ELF-1 (cell line): ENCODE measurements around the gene B4GALNT4.
A peak's percentile ranks its signal among the peaks of the same experiment; 100 is the strongest.
"Not testable (repeated sequence)": the region's sequence is repeated elsewhere in the genome, so short reads cannot be mapped to it uniquely, and the experiment has no call there.

Source experiments
- DNase-seq: peaks from one replicate; pipeline ENCODE4 v3.0.0-alpha.2; 2016; ENCODE audit warnings: low read depth, low spot score

The B4GALNT4 gene

GRCh38 chr11:369336-370018 lies at the start of gene B4GALNT4:
Gene B4GALNT4, plus strand, starts transcription at chr11:369499. Its CDS starts 305 bp downstream, at chr11:369804.
- DNase-seq, result no peak

- not testable (repeated sequence) for DNase-seq
Measured at GRCh38 chr11:319888-320273, 49.4 kb upstream of the B4GALNT4 start.

GRCh38 chr11:324156-324555 lies 45.1 kb upstream of the B4GALNT4 start:
- DNase-seq, result no peak

GRCh38 chr11:324593-325517 lies 44.4 kb upstream of the B4GALNT4 start:
- peak; percentile 31 for DNase-seq

- no peak for DNase-seq
Measured at GRCh38 chr11:325796-326591, 43.3 kb upstream of the B4GALNT4 start.

GRCh38 chr11:326592-326841 lies 42.8 kb upstream of the B4GALNT4 start:
- no peak for DNase-seq

- no peak for DNase-seq
Measured at GRCh38 chr11:326842-327580, 42.3 kb upstream of the B4GALNT4 start.

GRCh38 chr11:327581-327923 lies 41.7 kb upstream of the B4GALNT4 start:
- no peak for DNase-seq

GRCh38 chr11:328012-328411 lies 41.3 kb upstream of the B4GALNT4 start:
- no peak for DNase-seq

- DNase-seq, result not testable (repeated sequence)
Measured at GRCh38 chr11:328516-329100, 40.7 kb upstream of the B4GALNT4 start.

GRCh38 chr11:329886-330253 lies 39.4 kb upstream of the B4GALNT4 start:
- no peak for DNase-seq

GRCh38 chr11:330307-330693 lies 39.0 kb upstream of the B4GALNT4 start:
- no peak for DNase-seq

GRCh38 chr11:330694-331357 lies 38.5 kb upstream of the B4GALNT4 start:
- no peak for DNase-seq

GRCh38 chr11:331358-332060 lies 37.8 kb upstream of the B4GALNT4 start:
- no peak for DNase-seq

GRCh38 chr11:332651-333480 lies 36.4 kb upstream of the B4GALNT4 start:
- no peak for DNase-seq

GRCh38 chr11:333616-334263 lies 35.6 kb upstream of the B4GALNT4 start:
- peak; percentile 91 for DNase-seq

- peak; percentile 93 for DNase-seq
Measured at GRCh38 chr11:334264-334994, 34.9 kb upstream of the B4GALNT4 start.
